Measurements from ENCODE around the gene SPRYD3.

DNA sequence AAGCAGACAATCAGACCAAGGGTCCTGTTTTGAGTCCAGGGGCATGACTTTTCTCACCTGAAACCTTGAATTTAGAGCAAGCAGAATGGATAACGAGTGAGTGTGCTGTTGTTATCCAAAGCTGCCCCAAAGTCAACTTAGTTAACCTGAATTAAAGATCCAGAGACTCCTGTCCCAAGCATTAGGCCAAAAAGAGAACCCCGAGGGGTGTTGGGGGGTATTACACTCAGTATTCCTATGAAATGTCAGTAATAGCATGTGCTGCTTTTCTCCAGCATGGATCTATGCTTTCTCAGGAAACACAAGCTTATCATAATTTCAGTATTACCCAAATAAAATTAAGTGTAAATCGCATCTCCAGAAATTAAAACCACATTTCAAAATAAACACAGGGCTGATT lies 53.9 kb downstream of the SPRYD3 start:
- TF ChIP-seq, protein P1, sequence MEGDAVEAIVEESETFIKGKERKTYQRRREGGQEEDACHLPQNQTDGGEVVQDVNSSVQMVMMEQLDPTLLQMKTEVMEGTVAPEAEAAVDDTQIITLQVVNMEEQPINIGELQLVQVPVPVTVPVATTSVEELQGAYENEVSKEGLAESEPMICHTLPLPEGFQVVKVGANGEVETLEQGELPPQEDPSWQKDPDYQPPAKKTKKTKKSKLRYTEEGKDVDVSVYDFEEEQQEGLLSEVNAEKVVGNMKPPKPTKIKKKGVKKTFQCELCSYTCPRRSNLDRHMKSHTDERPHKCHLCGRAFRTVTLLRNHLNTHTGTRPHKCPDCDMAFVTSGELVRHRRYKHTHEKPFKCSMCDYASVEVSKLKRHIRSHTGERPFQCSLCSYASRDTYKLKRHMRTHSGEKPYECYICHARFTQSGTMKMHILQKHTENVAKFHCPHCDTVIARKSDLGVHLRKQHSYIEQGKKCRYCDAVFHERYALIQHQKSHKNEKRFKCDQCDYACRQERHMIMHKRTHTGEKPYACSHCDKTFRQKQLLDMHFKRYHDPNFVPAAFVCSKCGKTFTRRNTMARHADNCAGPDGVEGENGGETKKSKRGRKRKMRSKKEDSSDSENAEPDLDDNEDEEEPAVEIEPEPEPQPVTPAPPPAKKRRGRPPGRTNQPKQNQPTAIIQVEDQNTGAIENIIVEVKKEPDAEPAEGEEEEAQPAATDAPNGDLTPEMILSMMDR (IDR thresholded peaks at IDR 0.05): no peak
- no peak for TF ChIP-seq POLR2A (IDR thresholded peaks at IDR 0.05; ENCODE audit: low read depth)
- no peak for TF ChIP-seq POLR2AphosphoS5 (IDR thresholded peaks at IDR 0.05)
- TF ChIP-seq EP300 (IDR thresholded peaks at IDR 0.05): no peak

Measured in esophagus muscularis mucosa (tissue), 4 donors.